ENCODE results near the gene EPS8.
A peak's percentile ranks its signal among the peaks of the same experiment; 100 is the strongest.
"Not testable (repeated sequence)": the region's sequence is repeated elsewhere in the genome, so short reads cannot be mapped to it uniquely, and the experiment has no call there.

The EPS8 gene

GRCh38 chr12:15796493-15797141 lies 7.4 kb upstream of the EPS8 start:
- no peak for DNase-seq

GRCh38 chr12:15794836-15795235 lies 5.6 kb upstream of the EPS8 start:
- no peak for DNase-seq

- DNase-seq: no peak
These were observed 5.0 kb upstream of the EPS8 start for GRCh38 chr12:15794196-15794595.

GRCh38 chr12:15788233-15789219 lies 662 bp downstream of the EPS8 start:
- peak; percentile 39 for DNase-seq

- DNase-seq: no peak
These were observed 1.4 kb downstream of the EPS8 start for GRCh38 chr12:15787778-15788177.

- DNase-seq: no peak
These were observed 2.4 kb downstream of the EPS8 start for GRCh38 chr12:15786772-15787171.

- no peak for DNase-seq
These were observed 5.9 kb downstream of the EPS8 start for GRCh38 chr12:15783288-15783687.

- DNase-seq: no peak
These were observed 6.5 kb downstream of the EPS8 start for GRCh38 chr12:15782667-15783066.

- no peak for DNase-seq
These were observed 9.3 kb downstream of the EPS8 start for GRCh38 chr12:15779925-15780324.

GRCh38 chr12:15778126-15778525 lies 11.1 kb downstream of the EPS8 start:
- no peak for DNase-seq

- DNase-seq: no peak
These were observed 11.7 kb downstream of the EPS8 start for GRCh38 chr12:15777355-15778012.

- DNase-seq: no peak
These were observed 12.7 kb downstream of the EPS8 start for GRCh38 chr12:15776532-15776931.

GRCh38 chr12:15774819-15775218 lies 14.4 kb downstream of the EPS8 start:
- no peak for DNase-seq

GRCh38 chr12:15772405-15773018 lies 16.7 kb downstream of the EPS8 start:
- DNase-seq: no peak

- no peak for DNase-seq
These were observed 18.6 kb downstream of the EPS8 start for GRCh38 chr12:15770581-15770980.

GRCh38 chr12:15770021-15770420 lies 19.2 kb downstream of the EPS8 start:
- DNase-seq: no peak

- DNase-seq: no peak
These were observed 19.6 kb downstream of the EPS8 start for GRCh38 chr12:15769586-15769985.

GRCh38 chr12:15767301-15767700 lies 21.9 kb downstream of the EPS8 start:
- no peak for DNase-seq

GRCh38 chr12:15763328-15763727 lies 25.9 kb downstream of the EPS8 start:
- DNase-seq: no peak

GRCh38 chr12:15762162-15762561 lies 27.0 kb downstream of the EPS8 start:
- not testable (repeated sequence) for DNase-seq

GRCh38 chr12:15757553-15758255 lies 31.5 kb downstream of the EPS8 start:
- DNase-seq: no peak

GRCh38 chr12:15756822-15757221 lies 32.4 kb downstream of the EPS8 start:
- no peak for DNase-seq
